B cell (primary cell): Measurements from ENCODE around the gene IPO13.

Source experiments
- EZH2 ChIP-seq: IDR thresholded peaks from 2 replicates; pipeline ENCODE4 v1.6.1; 2012; ENCODE audit warnings: borderline replicate concordance, low read depth, mild to moderate bottlenecking, moderate library complexity, low read length; ENCODE audit not compliant: insufficient read depth, poor library complexity, severe bottlenecking
- TF ChIP-seq, protein P1 (sequence below): fragments of 200-600 bp; IDR thresholded peaks from one replicate; pipeline ENCODE4 v1.8.0; 2022; ENCODE audit warnings: antibody characterized with exemption, mild to moderate bottlenecking

DNA sequence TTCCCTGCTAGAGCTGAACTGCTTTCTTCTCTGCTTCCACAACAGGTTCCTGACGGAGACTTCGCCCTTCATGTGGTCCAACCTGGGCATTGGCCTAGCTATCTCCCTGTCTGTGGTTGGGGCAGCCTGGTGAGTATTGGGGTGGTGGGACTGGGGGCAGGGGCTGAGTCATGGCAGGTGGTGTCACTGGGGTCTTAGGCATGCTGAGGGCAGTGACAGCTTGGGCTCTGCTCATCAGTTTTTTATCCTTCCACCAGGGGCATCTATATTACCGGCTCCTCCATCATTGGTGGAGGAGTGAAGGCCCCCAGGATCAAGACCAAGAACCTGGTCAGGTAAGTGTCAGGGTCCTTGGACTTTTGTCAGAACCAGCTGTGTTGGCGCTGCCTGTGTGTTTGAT lies 29.3 kb downstream of the IPO13 start:
- TF ChIP-seq, protein P1, sequence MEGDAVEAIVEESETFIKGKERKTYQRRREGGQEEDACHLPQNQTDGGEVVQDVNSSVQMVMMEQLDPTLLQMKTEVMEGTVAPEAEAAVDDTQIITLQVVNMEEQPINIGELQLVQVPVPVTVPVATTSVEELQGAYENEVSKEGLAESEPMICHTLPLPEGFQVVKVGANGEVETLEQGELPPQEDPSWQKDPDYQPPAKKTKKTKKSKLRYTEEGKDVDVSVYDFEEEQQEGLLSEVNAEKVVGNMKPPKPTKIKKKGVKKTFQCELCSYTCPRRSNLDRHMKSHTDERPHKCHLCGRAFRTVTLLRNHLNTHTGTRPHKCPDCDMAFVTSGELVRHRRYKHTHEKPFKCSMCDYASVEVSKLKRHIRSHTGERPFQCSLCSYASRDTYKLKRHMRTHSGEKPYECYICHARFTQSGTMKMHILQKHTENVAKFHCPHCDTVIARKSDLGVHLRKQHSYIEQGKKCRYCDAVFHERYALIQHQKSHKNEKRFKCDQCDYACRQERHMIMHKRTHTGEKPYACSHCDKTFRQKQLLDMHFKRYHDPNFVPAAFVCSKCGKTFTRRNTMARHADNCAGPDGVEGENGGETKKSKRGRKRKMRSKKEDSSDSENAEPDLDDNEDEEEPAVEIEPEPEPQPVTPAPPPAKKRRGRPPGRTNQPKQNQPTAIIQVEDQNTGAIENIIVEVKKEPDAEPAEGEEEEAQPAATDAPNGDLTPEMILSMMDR: no peak
- TF ChIP-seq EZH2: no peak
